ENCODE measurements around the gene ZNF799. TPM values are rescaled to one million over a fixed set of nuclear protein-coding genes. Genes with fewer than 3 reads are reported as not detected.
"Not testable (repeated sequence)": the region's sequence is repeated elsewhere in the genome, so short reads cannot be mapped to it uniquely, and the experiment has no call there.

The ZNF799 gene
- total RNA-seq, 1 donor from 2014 or later = 7.5 TPM

DNA sequence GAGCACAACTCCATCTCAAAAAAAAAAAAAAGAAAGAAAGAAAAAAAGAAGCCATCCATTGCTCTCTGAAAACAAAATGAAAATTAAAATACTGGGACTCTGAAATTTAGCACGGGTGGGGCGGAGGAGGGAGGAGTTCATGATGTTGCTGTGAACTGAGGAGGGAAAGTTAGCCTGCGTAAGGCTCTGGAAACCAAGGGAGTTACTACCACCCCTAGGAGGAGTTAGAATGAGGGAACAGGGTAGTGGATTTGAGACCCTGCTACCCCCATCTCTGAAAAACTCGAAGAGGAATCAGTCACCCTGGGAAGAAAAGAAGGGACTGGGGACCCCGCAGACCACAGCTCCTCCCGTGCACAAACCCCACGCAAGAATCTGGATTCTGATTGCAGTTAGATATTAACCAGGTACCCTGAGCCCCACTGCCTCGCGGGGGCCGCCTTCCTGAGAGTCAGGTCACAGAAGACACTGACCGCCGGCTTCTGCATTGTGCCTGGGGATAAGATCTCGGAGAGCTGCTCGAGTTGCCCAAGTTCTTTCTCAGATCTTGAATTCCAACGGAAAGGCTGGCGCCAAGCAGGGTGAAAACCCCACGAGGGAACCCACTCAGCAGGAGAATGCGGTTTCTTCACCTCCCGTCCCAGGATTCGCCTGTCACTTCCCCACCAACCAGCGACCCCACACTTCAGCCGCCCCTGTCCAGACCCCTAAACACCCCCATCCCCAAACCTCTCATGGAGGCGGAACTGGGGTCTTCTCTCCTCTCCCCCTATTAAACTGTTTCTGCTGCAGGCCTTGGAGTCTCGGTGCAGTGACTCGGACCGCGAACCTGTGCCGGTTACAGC, 36.5 kb downstream of the ZNF799 start:
- DNase-seq (ENCODE audit: low read depth in 2 of 2) = peak in 1 of 2 donors; percentile 10

DNA sequence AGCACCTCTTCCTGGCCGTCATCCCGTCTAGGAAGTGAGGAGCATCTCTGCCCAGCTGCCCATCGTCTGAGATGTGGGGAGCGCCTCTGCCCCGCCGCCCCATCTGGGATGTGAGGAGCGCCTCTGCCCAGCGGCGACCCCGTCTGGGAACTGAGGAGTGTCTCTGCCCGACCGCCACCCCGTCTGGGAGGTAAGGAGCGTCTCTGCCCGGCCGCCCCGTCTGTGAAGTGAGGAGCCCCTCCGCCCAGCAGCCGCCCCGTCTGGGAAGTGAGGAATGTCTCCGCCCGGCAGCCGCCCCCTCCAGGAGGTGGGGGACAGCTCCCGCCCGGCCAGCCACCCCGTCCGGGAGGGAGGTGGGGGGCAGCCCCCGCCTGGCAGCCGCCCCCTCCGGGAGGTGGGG, 38.8 kb downstream of the ZNF799 start:
- not testable (repeated sequence) for DNase-seq (ENCODE audit: low read depth in 2 of 2)

DNA sequence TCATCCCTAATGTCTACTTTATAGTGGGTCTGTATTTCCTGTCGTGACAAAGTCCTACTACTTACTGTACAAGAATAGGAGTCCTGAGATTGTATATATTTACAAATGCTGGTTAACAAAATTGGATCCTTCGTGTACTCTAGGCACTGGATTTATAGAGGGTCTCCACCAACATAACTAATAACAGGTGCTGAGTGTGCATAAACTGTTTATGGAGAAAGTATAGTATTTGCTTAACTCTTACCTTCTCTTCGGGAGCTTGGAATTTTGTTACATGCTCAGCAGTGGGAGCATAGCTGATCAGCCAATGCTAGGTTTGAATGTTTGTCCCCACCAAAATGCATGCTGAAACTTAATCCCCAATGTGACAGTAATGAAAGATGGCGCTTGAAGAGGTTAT, 47.7 kb downstream of the ZNF799 start:
- DNase-seq (ENCODE audit: low read depth in 2 of 2) = no peak

DNA sequence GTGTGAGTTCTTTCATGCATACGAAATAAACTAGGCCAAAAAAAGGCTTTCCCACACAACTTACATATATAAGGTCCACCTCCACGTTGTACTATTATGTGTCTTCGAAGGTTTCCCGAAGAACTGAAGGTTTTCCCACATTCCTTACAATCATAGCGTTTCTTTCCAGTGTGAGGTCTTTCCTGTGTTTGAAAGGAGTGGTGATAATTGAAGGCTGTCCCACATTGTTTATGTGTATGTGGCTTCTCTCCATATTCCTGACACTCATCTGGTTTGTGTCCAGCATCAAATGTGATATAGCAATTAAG, 50.2 kb downstream of the ZNF799 start:
- DNase-seq (ENCODE audit: low read depth in 2 of 2) = no peak

DNA sequence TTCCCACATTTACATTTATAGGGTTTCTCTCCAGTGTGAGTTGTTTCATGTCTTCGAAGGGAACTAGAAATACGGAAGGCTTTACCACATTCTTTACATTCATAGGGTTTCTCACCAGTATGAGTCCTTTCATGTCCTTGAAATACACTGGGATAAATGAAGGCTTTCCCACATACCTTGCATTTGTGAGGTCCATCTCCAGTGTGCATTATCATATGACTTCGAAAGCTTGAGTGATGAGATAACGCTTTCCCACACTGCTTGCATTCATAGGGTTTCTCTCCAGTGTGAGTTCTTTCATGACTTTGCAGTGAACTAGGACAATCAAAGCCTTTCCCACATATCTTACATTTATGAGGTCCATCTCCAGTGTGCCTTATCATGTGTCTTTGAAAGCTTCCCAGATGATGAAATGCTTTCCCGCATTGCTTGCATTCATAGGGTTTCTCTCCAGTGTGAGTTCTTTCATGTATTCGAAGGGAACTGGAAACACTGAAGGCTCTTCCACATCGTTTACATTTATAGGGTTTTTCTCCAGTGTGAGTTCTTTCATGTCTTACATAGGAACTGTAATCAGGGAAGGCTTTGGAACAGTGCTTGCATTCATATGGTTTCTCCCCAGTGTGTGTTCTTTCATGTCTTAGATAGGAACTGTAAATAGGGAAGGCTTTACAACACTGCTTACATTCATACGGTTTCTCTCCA, 50.7 kb downstream of the ZNF799 start:
- no peak for DNase-seq (ENCODE audit: low read depth in 2 of 2)

DNA sequence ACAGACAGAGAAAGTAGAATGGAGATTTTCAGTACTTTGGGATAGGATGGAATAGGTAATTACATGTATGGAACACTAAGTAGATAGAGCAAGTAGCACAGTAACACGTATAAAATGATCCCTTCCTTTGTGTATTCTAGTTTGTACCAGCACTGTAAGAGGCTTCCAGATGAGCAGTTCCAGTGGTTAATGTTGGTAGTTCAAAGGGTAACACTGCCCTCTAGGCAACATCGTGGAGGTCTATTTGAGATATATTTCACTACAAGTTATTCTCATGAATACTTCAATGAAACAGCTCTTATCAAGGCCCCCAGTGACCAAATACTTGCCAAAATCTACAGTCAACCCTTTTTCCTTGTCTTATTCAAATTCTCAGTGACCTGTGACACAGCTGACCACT, 54.2 kb downstream of the ZNF799 start:
- DNase-seq (ENCODE audit: low read depth in 2 of 2) = no peak

DNA sequence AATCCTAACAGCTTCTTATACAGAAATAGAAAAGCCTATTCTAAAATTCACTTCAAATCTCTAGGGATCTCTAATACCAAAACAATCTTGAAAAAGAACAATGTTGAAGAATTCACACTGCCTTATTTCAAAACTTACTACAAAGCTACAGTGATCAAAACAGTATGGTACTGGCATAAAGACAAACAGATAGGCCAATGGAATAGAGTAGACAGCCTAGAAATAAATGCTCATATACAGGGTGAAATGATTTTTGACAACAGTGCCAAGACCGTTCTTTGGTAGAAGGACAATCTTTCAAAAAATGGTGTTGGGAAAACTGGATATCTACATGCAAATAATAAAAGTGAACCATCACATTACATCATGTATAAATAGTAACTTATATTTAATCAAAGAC, 55.9 kb downstream of the ZNF799 start:
- no peak for DNase-seq (ENCODE audit: low read depth in 2 of 2)

Other genes starting within 250 kb of the ZNF799 start
- 7.4 and 11.7 TPM in 2 replicates for gene ZNF625, start 244.5 kb downstream of the ZNF799 start, total RNA-seq
- gene ZNF136, start 238.2 kb downstream of the ZNF799 start, total RNA-seq = 3.5 and 6.7 TPM in 2 replicates
- gene ZNF44, start 106.4 kb downstream of the ZNF799 start, total RNA-seq = 3.3 and 4.6 TPM in 2 replicates
- gene ZNF563, start 67.6 kb downstream of the ZNF799 start, total RNA-seq = 1.5 and 1.8 TPM in 2 replicates
- 1.1 and 2.8 TPM in 2 replicates for gene ZNF442, start 35.6 kb downstream of the ZNF799 start, total RNA-seq
- 3.7 and 6.9 TPM in 2 replicates for gene ZNF443, start 39.8 kb upstream of the ZNF799 start, total RNA-seq
- 2.6 and 4.4 TPM in 2 replicates for gene ZNF709, start 83.5 kb upstream of the ZNF799 start, total RNA-seq
- gene ZNF564, start 150.2 kb upstream of the ZNF799 start, total RNA-seq = 6.5 and 11.1 TPM in 2 replicates
- gene ZNF490, start 209.5 kb upstream of the ZNF799 start, total RNA-seq = 5.2 and 6.9 TPM in 2 replicates
- gene ZNF791, start 209.6 kb upstream of the ZNF799 start, total RNA-seq = 8.3 and 8.9 TPM in 2 replicates